K562 (cell line): ENCODE measurements around the gene CCPG1. TPM values are rescaled to one million over a fixed set of nuclear protein-coding genes. Genes with fewer than 3 reads are reported as not detected.
A peak's percentile ranks its signal among the peaks of the same experiment; 100 is the strongest.

ENCODE experiments used
- ATF7 ChIP-seq: fragments of 450-650 bp; IDR thresholded peaks from 2 replicates; pipeline ENCODE4 v1.7.1; 2014; ENCODE audit warnings: mild to moderate bottlenecking, moderate library complexity
- BRF1 ChIP-seq: IDR thresholded peaks from 3 replicates; pipeline ENCODE4 v1.6.1; 2011; ENCODE audit warnings: borderline replicate concordance, mild to moderate bottlenecking; ENCODE audit not compliant: insufficient read length; ENCODE audit errors: extremely low read depth
- HDAC8 ChIP-seq: fragments of 450-650 bp; IDR thresholded peaks from 2 replicates; pipeline ENCODE4 v1.6.1; 2016; ENCODE audit warnings: mild to moderate bottlenecking, missing genetic modification characterization, moderate library complexity, missing compliant biosample characterization
- ID3 ChIP-seq, 2 experiments: fragments of 250-450 bp in 1 of 2; fragments of 450-650 bp in 1 of 2; sonication (Bioruptor Pico) in 1 of 2; IDR thresholded peaks; 2 replicates each; pipeline versions ENCODE4 v1.6.1 to v1.8.0; 2016 to 2021; ENCODE audit warnings: mild to moderate bottlenecking in 2 of 2, moderate library complexity in 2 of 2, missing compliant biosample characterization in 1 of 2, missing genetic modification characterization in 1 of 2
- MBD2 ChIP-seq: sonication (generic); IDR thresholded peaks from 2 replicates; pipeline ENCODE4 v1.6.1; 2016; ENCODE audit warnings: low read depth, borderline replicate concordance
- MCM2 ChIP-seq: fragments of 450-650 bp; IDR thresholded peaks from 2 replicates; pipeline ENCODE4 v1.6.1; 2017; ENCODE audit warnings: low read depth, mild to moderate bottlenecking
- MEF2D ChIP-seq: conservative IDR thresholded peaks from 2 replicates; pipeline ENCODE4 v1.6.1; 2016; ENCODE audit warnings: low read depth, missing genetic modification characterization, missing compliant biosample characterization
- POLR2G ChIP-seq: fragments of 200-400 bp; formaldehyde crosslinking; IDR thresholded peaks from 2 replicates; pipeline ENCODE4 v1.6.1; 2017; ENCODE audit warnings: low read depth, mild to moderate bottlenecking, antibody characterized with exemption, low read length, moderate library complexity
- POLR2H ChIP-seq: IDR thresholded peaks from 2 replicates; pipeline ENCODE4 v1.6.1; 2016; ENCODE audit warnings: missing genetic modification characterization, low read depth, mild to moderate bottlenecking, control low read depth, missing compliant biosample characterization, moderate library complexity
- PYGO2 ChIP-seq: fragments of 450-650 bp; IDR thresholded peaks from 2 replicates; pipeline ENCODE4 v1.6.1; 2016; ENCODE audit warnings: mild to moderate bottlenecking, missing genetic modification characterization, moderate library complexity, missing compliant biosample characterization
- SMAD1 ChIP-seq: fragments of 150-350 bp; IDR thresholded peaks from 2 replicates; pipeline ENCODE4 v1.6.1; 2014; ENCODE audit warnings: low read length, low read depth; ENCODE audit not compliant: partially characterized antibody
- TEAD1 ChIP-seq, 2 experiments: fragments of 450-650 bp in 1 of 2; sonication (generic) in 1 of 2; formaldehyde crosslinking; IDR thresholded peaks; 2 replicates each; pipeline versions ENCODE4 v1.4.0 to v1.8.0; 2020 to 2022; ENCODE audit warnings: mild to moderate bottlenecking in 2 of 2, missing genetic modification reagents in 1 of 2
- TRIM25 ChIP-seq: fragments of 450-650 bp; IDR thresholded peaks from 2 replicates; pipeline ENCODE4 v1.7.0; 2016; ENCODE audit warnings: borderline replicate concordance
- U2AF2 ChIP-seq: fragments of 200-400 bp; formaldehyde crosslinking; optimal IDR thresholded peaks from 2 replicates; pipeline ENCODE3; 2017; ENCODE audit warnings: low read depth, mild to moderate bottlenecking, low read length
- ZC3H11A ChIP-seq: IDR thresholded peaks from 2 replicates; pipeline ENCODE4 v1.6.1; 2012; ENCODE audit warnings: low read depth, low read length, improper control_type of control experiment
- ZKSCAN3 ChIP-seq: fragments of 250-450 bp; sonication (Bioruptor Pico); IDR thresholded peaks from 2 replicates; pipeline ENCODE4 v1.4.0; 2020
- ZNF23 ChIP-seq: fragments of 250-450 bp; sonication (Bioruptor Pico); IDR thresholded peaks from 2 replicates; pipeline ENCODE4 v1.4.0; 2020; ENCODE audit warnings: mild to moderate bottlenecking
- ZNF239 ChIP-seq: fragments of 250-450 bp; sonication (Bioruptor Pico); IDR thresholded peaks from 2 replicates; pipeline ENCODE4 v1.4.0; 2020; ENCODE audit warnings: mild to moderate bottlenecking
- ZNF444 ChIP-seq: fragments of 250-450 bp; sonication (Bioruptor Pico); IDR thresholded peaks from 2 replicates; pipeline ENCODE4 v1.4.0; 2020; ENCODE audit warnings: mild to moderate bottlenecking, moderate library complexity
- ZNF655 ChIP-seq: fragments of 250-450 bp; sonication (Bioruptor Pico); IDR thresholded peaks from 2 replicates; pipeline ENCODE4 v1.5.0; 2021
- ZNF740 ChIP-seq, 3 experiments: fragments of 200-800 bp in 1 of 3; sonication (Bioruptor generic) in 1 of 3; sonication (generic) in 1 of 3; formaldehyde crosslinking in 1 of 3; IDR thresholded peaks; 2 replicates each; pipeline versions ENCODE4 v1.6.1 to v1.8.0; 2016 to 2022; ENCODE audit warnings: mild to moderate bottlenecking in 2 of 3, missing compliant biosample characterization in 2 of 3, missing genetic modification characterization in 2 of 3, missing genetic modification reagents in 1 of 3
- ZSCAN29 ChIP-seq: fragments of 450-650 bp; IDR thresholded peaks from 2 replicates; pipeline ENCODE4 v1.6.1; 2017
- polyA plus RNA-seq, 8 experiments: library from polyadenylated mRNA; depleted of rRNA in 4 of 8; stranded (reverse) in 5 of 8; unstranded in 3 of 8; fragments of >200 nt; fragmentation: Nextera tagmentation in 2 of 8; fragmentation: Illumina TruSeq in 1 of 8; extraction: Ambion mirVana in 2 of 8; extraction: Trizol in 1 of 8; gene quantifications; 2 replicates each; pipeline versions ENCODE4 v1.2.1 to v1.2.3, GENCODE V29; 2011 to 2014; ENCODE audit warnings: inconsistent platforms in 1 of 8, missing spikeins in 1 of 8
- total RNA-seq, 7 experiments: library from RNA; depleted of rRNA in 6 of 7; stranded (reverse); fragments of >200 nt in 6 of 7; fragmentation: Illumina TruSeq in 2 of 7; extraction: Trizol in 2 of 7; gene quantifications; 2 replicates each; pipeline versions ENCODE4 v1.2.1 to v1.2.3, GENCODE V29; 2011 to 2021; ENCODE audit warnings: low replicate concordance in 1 of 7

CCPG1 gene
- total and polyA plus RNA-seq, 9 of the 15 experiments (the other 6 are each of a cell fraction or from before 2014, with no cell fraction given), result 33.0 to 54.9 (median 41.1) TPM

GRCh38 chr15:55401786-55402246 is 6.3 kb downstream of the CCPG1 start (continued):
- TF ChIP-seq POLR2H (tag) (peak; percentile 61), ZNF444 (no peak), TRIM25 (no peak), BRF1 (no peak), ZC3H11A (no peak), MEF2D (peak; percentile 83), MCM2 (no peak), ZSCAN29 (no peak), ID3 (CRISPR knock-in tag; IDR thresholded peaks at IDR 0.05) (no peak), ID3 (tag; IDR thresholded peaks at IDR 0.05) (peak; percentile 91), ZNF239 (CRISPR knock-in tag) (peak; percentile 86), PYGO2 (peak; percentile 56; the same call in 1 of the 2 replicates), ATF7 (no peak), ZNF23 (no peak), ZNF740 (CRISPR knock-in tag; IDR thresholded peaks at IDR 0.05) (no peak), ZNF740 (tag; IDR thresholded peaks at IDR 0.05) (0 out of 4 replicates have a peak, but pooled peaks of 1 of the 2 experiments have one; percentile 74), ZKSCAN3 (no peak), TEAD1 (CRISPR knock-in tag; IDR thresholded peaks at IDR 0.05) (peak in 1 of 2 experiments; percentile 86; a peak in 2 of 4 replicates), SMAD1 (no peak), POLR2G (no peak), HDAC8 (tag) (no peak), ZNF655 (peak; percentile 3; the same call in 1 of the 2 replicates), MBD2 (no peak), U2AF2 (no peak)
